Natural killer cell (primary cell): ENCODE data around the gene FAM110D. TPM values are rescaled to one million over a fixed set of nuclear protein-coding genes. Genes with fewer than 3 reads are reported as not detected.

Experiments
- ATAC-seq, 3 donors: fragments of 150-1000 bp in 2 of 3; fragments of 200-7000 bp in 1 of 3; cut with Tn5 transposase; 1 replicate in 1 of 3; 2 replicates in 2 of 3; pipeline ENCODE4 v1.10.0; 2021; ENCODE audit warnings: mild to moderate bottlenecking in 2 of 3, moderate library complexity in 2 of 3
- DNase-seq, 2 donors: peaks; one replicate each; pipeline versions ENCODE4 v3.0.0 to v3.0.0-alpha.2; 2013 to 2021; ENCODE audit warnings: mixed read lengths in 1 of 2
- H3K27ac ChIP-seq: one replicate; pipeline ENCODE4 v1.5.1; 2013; ENCODE audit warnings: mild to moderate bottlenecking, low read length
- H3K27me3 ChIP-seq: one replicate; pipeline ENCODE4 v1.6.1; 2013; ENCODE audit warnings: low read length; ENCODE audit not compliant: control insufficient read depth, insufficient read depth
- H3K36me3 ChIP-seq: one replicate; pipeline ENCODE4 v1.6.1; 2013; ENCODE audit warnings: low read length; ENCODE audit not compliant: control insufficient read depth, insufficient read depth
- H3K4me1 ChIP-seq: one replicate; pipeline ENCODE4 v1.6.1; 2013; ENCODE audit warnings: low read length; ENCODE audit not compliant: control insufficient read depth, insufficient read depth
- H3K4me3 ChIP-seq: one replicate; pipeline ENCODE4 v1.5.1; 2013; ENCODE audit warnings: low read length
- H3K9me3 ChIP-seq: one replicate; pipeline ENCODE4 v1.6.1; 2013; ENCODE audit warnings: low read length; ENCODE audit not compliant: control insufficient read depth, insufficient read depth
- H3K27ac Mint-ChIP-seq, 2 donors: one replicate each; pipeline ENCODE4 v1.8.0; 2022; ENCODE audit warnings: mild to moderate bottlenecking in 2 of 2, mixed read lengths in 2 of 2, moderate library complexity in 1 of 2
- H3K27me3 Mint-ChIP-seq, 2 donors: one replicate each; pipeline ENCODE4 v1.8.0; 2022; ENCODE audit warnings: low read depth in 2 of 2, mixed read lengths in 2 of 2
- H3K36me3 Mint-ChIP-seq: one replicate; pipeline ENCODE4 v1.8.0; 2022; ENCODE audit warnings: mixed read lengths
- H3K4me1 Mint-ChIP-seq, 2 donors: one replicate each; pipeline ENCODE4 v1.8.0; 2022; ENCODE audit warnings: mixed read lengths in 2 of 2
- H3K4me3 Mint-ChIP-seq: one replicate; pipeline ENCODE4 v1.8.0; 2022; ENCODE audit warnings: mild to moderate bottlenecking, moderate library complexity, mixed read lengths
- H3K9me3 Mint-ChIP-seq, 2 donors: one replicate each; pipeline ENCODE4 v1.8.0; 2022; ENCODE audit warnings: mixed read lengths in 2 of 2
- WGBS: methylation state at CpG from one replicate; pipeline ENCODE4 v1.1.7; 2013; ENCODE audit warnings: missing lambda C conversion rate; ENCODE audit not compliant: insufficient coverage; 5-methylcytosine and 5-hydroxymethylcytosine counted together
- intact Hi-C: fragments of 100-400 bp; cut with micrococcal nuclease; formaldehyde crosslinking; loops from one replicate; pipeline ENCODE4 v1.14.2; 2022
- total RNA-seq, 4 donors: library from RNA; stranded (reverse); fragments of 120-200 nt in 1 of 4; gene quantifications; one replicate each; pipeline versions ENCODE4 v1.2.3 to v1.2.4, GENCODE V29; 2013 to 2022
- TF ChIP-seq, protein P1 (sequence below): fragments of 200-600 bp; IDR thresholded peaks from one replicate; pipeline ENCODE4 v1.8.0; 2022; ENCODE audit warnings: antibody characterized with exemption

The FAM110D gene
- total RNA-seq, result not detected
- not detected for total RNA-seq (2013)

DNA sequence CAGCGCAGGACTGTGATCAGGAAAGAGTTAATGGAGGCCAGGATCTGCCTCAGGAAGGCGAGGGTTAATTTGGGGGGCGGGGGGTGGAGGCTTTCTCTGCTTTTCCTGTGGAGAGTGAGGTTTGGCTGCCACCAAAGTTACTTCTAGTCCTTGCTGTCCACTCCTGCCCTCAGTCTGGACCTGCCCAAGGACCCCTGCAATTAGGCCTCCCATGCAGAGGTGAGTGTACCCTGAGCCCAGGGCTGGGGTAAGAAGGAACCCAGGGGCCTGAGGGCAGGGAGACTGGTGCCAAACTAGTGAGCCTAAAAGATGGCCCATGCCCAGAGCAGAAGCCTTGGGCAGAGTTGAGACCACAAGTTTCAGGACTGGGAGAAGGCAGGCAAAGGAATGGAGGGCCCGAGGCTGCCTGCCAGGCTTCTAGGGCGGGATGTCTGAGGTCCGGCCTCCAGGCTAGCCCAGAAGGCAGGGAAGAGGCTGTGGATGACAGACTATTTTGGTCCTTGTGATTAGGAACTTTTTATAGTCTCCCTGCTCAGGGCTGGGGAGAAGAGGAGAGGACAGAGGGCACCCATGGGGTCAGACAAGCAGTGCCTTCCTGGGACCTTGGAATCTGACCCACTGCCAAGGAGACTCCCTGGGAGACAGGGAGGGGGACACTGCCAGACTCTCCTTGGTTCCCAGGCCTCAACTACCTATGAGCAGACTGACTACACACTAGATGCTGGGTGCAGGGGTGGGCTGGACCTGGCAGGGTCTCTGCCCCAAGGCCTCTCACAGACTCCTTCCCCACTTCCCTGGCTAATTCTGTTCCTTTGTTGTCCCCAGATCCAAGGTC, at the start of gene FAM110D:
Gene FAM110D, plus strand, starts transcription at position 172 of the 835 bp plus-strand sequence. CDS start 2,213 bp downstream, outside the sequence.
- WGBS, result 74% methylated on average over 6 of the region's 6 CpGs
- Mint-ChIP-seq H3K4me3 (no peak within 1 kb of the TSS), H3K36me3 (no peaks in the 10 kb centered on the region), H3K9me3 (no peaks in the 10 kb centered on the region), H3K4me1 (peaks cover 0 to 9% of the 10 kb centered on the region in 2 donors), H3K27me3 (peaks cover 35 to 37% of the 10 kb centered on the region in 2 donors), H3K27ac (no peak within 1 kb of the TSS)
- Histone ChIP-seq H3K9me3 (no peaks in the 10 kb centered on the region), H3K36me3 (no peaks in the 10 kb centered on the region), H3K4me1 (peaks cover 23% of the 10 kb centered on the region), H3K4me3 (no peak within 1 kb of the TSS), H3K27ac (no peak within 1 kb of the TSS), H3K27me3 (peaks cover 27% of the 10 kb centered on the region)
- TF ChIP-seq, protein P1, sequence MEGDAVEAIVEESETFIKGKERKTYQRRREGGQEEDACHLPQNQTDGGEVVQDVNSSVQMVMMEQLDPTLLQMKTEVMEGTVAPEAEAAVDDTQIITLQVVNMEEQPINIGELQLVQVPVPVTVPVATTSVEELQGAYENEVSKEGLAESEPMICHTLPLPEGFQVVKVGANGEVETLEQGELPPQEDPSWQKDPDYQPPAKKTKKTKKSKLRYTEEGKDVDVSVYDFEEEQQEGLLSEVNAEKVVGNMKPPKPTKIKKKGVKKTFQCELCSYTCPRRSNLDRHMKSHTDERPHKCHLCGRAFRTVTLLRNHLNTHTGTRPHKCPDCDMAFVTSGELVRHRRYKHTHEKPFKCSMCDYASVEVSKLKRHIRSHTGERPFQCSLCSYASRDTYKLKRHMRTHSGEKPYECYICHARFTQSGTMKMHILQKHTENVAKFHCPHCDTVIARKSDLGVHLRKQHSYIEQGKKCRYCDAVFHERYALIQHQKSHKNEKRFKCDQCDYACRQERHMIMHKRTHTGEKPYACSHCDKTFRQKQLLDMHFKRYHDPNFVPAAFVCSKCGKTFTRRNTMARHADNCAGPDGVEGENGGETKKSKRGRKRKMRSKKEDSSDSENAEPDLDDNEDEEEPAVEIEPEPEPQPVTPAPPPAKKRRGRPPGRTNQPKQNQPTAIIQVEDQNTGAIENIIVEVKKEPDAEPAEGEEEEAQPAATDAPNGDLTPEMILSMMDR, result no peak
- intact Hi-C loops, result no loop called here
- no peak for DNase-seq
- no peak for ATAC-seq

DNA sequence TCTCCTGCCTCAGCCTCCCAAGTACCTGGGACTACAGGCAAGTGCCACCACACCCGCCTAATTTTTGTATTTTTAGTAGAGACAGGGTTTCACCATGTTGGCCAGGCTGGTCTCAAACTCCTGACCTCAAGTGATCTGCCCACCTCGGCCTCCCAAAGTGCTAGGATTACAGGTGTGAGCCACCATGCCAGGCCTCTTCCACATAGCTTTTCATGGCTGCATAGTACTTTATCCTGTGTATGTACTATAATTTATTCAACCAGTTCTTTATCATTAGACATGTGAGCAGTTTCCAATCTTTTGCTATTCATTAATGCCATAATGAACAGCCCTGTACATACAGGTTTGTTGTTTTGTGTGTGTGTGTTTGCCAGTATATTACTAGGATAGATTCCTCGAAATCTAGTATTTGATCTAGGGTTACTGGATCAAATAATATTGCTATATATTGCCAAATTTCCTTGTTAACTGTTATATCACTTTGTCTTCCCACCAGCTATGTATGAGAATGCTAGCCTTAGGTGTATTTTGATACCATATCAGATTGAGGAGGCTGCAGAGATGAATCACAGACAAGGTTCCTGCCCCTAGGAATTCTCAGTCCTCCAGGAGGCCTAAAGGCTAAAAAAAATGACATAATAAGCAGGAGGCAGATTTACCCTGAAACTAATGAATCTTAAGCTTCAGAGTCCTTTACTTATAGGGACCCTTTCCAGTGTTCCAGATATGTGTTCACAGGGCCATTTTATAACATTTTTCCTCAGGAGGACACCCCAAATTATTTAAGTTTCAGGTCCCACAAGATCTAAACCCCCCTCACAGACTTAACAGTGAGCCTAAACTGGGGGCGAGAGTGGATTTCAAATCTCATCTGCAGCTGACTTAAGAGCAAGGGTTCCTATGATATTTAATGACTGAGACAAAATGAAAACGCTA, 49.4 kb upstream of the FAM110D start:
- WGBS, result 91% methylated on average over 4 of the region's 5 CpGs

DNA sequence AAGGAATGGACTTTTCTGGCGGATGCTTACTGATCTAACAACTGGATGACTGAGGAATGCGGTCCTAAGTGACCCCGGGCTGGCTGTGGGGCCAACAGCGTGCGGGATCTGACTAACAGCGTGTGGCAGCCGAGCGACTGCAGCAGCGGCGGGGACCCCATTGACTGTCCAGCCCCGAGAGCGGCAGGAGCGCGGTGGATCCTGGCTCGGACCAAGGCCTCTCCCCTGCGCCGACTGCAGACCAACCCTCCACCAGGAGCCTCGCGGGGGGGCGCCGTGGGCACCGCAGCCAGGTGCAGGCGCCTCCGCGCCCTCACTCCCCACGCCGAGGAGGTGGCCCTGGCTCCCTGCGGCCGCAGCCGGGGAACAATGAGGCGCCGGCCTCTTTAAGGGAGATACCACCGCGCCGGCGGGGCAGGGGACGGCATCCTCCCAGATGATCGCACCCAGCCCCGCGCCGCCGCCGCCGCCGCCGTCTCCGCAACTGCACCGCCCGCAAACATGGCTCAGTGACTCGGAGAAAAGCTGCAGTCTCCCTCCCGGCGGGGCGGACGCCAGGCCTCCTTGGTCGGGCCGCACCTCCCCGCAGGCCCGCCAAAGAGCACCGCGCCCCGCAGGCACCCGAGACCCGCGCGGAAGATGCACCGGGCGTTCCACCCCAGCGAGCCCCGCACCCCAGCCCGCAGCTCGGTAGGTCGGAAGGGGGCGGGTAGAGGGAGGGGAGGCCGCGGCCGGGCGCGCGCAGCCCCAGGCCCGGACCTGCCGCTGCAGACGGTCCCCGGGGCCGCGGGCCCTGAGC, 47.9 kb upstream of the FAM110D start:
- H3K4me1 ChIP-seq, result peaks cover 13% of the 10 kb centered on the region
- WGBS, result under 1% methylated on average over 85 of the region's 85 CpGs
- TF ChIP-seq, protein P1, result no peak
- ATAC-seq (peak; percentile 50 to 66 (median 57)), DNase-seq (peak; percentile 69 to 86)
- peak overlapping the region; percentile 55 for H3K4me3 ChIP-seq
- H3K27ac Mint-ChIP-seq, result peak overlapping the region; percentile 22 to 84
- H3K27me3 ChIP-seq, result no peaks in the 10 kb centered on the region
- H3K9me3 Mint-ChIP-seq, result no peaks in the 10 kb centered on the region
- H3K27ac ChIP-seq, result peak overlapping the region; percentile 51
- intact Hi-C loops, result loop anchor here (1.0 to 10.0 kb wide), 3 partner anchors 15 to 434 kb away; partner anchors contain the start of gene CEP85
- H3K4me3 Mint-ChIP-seq, result peak overlapping the region; percentile 88
- H3K36me3 ChIP-seq, result peaks cover 10% of the 10 kb centered on the region
- H3K9me3 ChIP-seq, result no peaks in the 10 kb centered on the region
- H3K36me3 Mint-ChIP-seq, result no peaks in the 10 kb centered on the region
- peaks cover 13 to 14% of the 10 kb centered on the region in 2 donors for H3K4me1 Mint-ChIP-seq
- peaks cover 0 to 5% of the 10 kb centered on the region in 2 donors for H3K27me3 Mint-ChIP-seq

More for the DNA sequence above, 49.4 kb upstream of the FAM110D start:
- no peaks in the 10 kb centered on the region for H3K9me3 Mint-ChIP-seq
- TF ChIP-seq, protein P1, result no peak
- Histone ChIP-seq H3K27me3 (no peaks in the 10 kb centered on the region), H3K4me3 (no peak overlapping the region), H3K27ac (no peak overlapping the region), H3K9me3 (no peaks in the 10 kb centered on the region), H3K4me1 (peaks cover 13% of the 10 kb centered on the region), H3K36me3 (peaks cover 3% of the 10 kb centered on the region)
- H3K27me3 Mint-ChIP-seq, result peaks cover 0 to 6% of the 10 kb centered on the region in 2 donors
- H3K27ac Mint-ChIP-seq, result peak overlapping the region; percentile 22 to 84
- no peak for DNase-seq
- intact Hi-C loops, result loop anchor here (10.0 kb wide), 2 partner anchors 285 to 435 kb away; no protein-coding TSS in a partner anchor
- no peak for ATAC-seq
- H3K4me1 Mint-ChIP-seq, result peaks cover 13 to 14% of the 10 kb centered on the region in 2 donors
- H3K36me3 Mint-ChIP-seq, result no peaks in the 10 kb centered on the region
- peak overlapping the region; percentile 88 for H3K4me3 Mint-ChIP-seq
